GM19099 (cell line): ENCODE data around the gene S100A16.

Experiments used
- POLR2A ChIP-seq: IDR thresholded peaks from 3 replicates; pipeline ENCODE4 v1.6.1; 2011; ENCODE audit warnings: low read depth; ENCODE audit not compliant: insufficient read length; ENCODE audit errors: extremely low read depth

The S100A16 gene

DNA sequence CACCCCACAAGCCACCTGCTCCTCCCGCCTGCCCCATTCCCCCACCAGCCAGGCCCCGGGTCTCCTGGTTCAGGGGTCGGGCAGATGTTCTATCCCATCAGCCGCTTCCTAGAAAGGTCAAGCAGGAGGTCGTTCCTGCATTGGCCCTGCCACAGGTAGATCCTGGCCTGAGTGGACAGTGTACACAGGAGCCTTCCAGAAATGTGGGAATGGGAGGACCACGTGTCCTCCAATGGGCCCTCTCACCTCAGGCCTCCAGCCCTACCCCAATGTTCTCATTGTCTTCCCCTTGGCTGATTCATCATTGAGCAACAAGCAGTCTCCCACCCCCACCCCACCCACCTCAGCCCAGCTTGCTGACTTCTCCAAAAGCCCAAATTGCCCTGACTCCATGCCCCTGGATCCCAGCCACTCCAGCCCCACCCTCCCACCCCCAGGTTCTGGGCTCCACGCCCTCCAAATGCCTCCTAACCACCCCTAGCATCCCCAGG lies 2.1 kb downstream of the S100A16 start:
- TF ChIP-seq POLR2A, result no peak

- no peak for TF ChIP-seq POLR2A
Measured at GRCh38 chr1:153610334-153610733, 2.6 kb downstream of the S100A16 start.

DNA sequence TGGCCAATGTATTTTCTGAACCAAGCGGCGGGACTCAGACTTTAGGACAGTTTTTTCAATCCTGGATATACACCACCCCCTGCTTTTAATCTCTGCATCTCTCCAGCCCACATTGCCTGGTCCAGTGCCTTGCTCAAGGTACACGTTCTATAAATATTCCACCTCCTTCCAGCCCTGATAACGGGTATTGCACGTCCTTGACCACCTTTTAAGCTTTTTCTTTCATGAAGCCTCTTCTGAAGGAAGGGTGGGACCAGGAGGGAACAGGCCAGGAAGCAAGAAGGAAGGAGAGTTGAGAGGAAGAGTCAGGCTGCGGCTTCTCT lies 3.4 kb downstream of the S100A16 start:
- no peak for TF ChIP-seq POLR2A

GRCh38 chr1:153608742-153609584 lies 4.0 kb downstream of the S100A16 start:
- TF ChIP-seq POLR2A, result no peak

GRCh38 chr1:153608089-153608682 lies 4.8 kb downstream of the S100A16 start:
- no peak for TF ChIP-seq POLR2A

- no peak for TF ChIP-seq POLR2A
Measured at GRCh38 chr1:153607381-153607780, 5.6 kb downstream of the S100A16 start.

GRCh38 chr1:153606194-153606593 lies 6.7 kb downstream of the S100A16 start:
- no peak for TF ChIP-seq POLR2A

DNA sequence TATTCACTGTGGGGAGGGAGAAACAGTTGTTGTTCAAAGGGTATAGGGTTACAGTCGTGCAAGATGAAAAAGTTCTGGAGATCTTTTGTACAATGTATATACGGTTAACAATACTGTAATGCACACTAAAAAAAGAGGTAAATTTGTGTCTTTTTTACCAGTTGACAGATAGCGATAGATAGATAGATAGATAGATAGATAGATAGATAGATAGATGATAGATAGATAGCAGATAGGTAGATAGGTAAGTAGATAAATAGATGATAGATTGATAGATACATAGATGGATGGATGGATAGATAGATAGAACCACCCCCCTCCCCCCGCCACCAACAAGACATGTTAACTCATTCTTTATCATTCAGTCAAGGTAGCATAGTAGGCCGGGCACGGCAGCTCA lies 10.2 kb downstream of the S100A16 start:
- TF ChIP-seq POLR2A, result no peak

GRCh38 chr1:153599847-153600246 lies 13.1 kb downstream of the S100A16 start:
- TF ChIP-seq POLR2A, result no peak

GRCh38 chr1:153598309-153599172 lies 14.4 kb downstream of the S100A16 start:
- TF ChIP-seq POLR2A, result peak; percentile 58

DNA sequence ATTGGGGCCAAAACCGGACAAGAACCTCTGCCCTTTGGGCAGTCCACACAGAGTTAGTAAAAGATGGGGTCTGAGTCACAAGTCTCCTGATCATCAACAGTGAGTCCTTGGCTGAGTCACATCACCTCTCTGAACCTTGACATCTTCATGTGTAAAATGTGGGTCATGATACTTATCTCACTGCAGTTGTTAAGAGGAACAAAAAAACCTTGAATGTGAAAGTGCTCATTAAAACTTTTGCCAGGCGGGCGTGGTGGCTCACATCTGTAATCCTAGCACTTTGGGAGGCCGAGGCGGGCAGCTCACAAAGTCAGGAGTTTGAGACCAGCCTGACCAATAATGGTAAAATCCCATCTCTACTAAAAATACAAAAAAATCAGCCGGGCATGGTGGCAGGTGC lies 15.7 kb downstream of the S100A16 start:
- no peak for TF ChIP-seq POLR2A

DNA sequence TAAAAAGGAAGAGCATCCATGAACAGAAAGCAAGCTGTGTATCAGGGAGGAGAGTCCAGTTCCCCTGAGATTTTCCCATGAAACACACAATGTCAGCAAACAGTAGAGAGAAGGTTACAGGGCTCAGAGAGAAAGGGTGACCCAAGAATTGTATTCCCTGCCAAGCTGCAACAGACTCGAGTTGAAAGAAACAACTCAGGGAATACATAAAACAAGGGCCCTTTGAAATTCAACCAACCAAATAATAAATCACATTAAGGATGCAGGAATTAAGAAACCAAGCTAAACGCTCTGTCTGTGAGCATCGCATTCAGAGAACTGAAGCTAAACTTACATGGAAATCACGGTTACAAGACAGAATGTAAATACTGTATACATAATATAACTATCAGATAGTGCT lies 20.2 kb downstream of the S100A16 start:
- no peak for TF ChIP-seq POLR2A

- no peak for TF ChIP-seq POLR2A
Measured at GRCh38 chr1:153588482-153588881, 24.5 kb downstream of the S100A16 start.

DNA sequence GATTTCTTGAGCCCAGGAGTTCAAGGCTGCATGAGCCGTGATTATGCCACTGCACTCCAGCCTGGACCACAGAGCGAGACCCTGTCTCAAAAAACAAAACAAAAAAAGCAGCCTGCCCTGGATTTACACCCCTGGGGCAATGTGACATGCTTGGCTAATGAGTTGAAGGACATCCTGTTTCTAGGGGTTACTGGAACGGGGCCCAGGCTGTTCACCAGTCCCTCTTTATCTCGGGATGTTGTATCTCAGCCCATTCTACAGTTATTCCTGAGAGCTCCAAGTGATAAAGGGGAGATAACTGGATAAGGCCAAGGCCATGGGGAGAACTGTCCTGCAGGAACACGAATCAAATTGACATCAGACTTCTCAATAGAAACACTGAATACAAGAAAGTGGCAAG lies 25.6 kb downstream of the S100A16 start:
- TF ChIP-seq POLR2A, result no peak

DNA sequence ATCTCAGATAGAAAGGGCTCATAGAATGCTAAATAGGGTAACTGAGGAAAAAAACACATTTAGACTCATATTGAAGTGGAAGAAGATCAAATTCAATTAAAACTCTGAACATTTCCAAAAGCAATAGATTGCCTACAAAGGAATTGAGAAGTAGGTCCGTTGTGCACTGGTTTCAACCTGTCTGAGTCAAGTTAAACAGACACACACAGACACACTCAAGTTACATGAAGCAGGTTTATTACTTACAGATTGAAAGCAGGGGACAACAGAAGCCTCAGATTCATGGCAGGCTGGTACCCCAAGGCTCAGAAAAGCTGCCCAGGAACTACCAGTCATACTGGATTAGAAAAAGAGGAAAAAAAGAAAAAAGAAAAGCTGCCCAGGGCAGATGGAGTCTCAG lies 26.6 kb downstream of the S100A16 start:
- no peak for TF ChIP-seq POLR2A

- no peak for TF ChIP-seq POLR2A
Measured at GRCh38 chr1:153585006-153585405, 27.9 kb downstream of the S100A16 start.

DNA sequence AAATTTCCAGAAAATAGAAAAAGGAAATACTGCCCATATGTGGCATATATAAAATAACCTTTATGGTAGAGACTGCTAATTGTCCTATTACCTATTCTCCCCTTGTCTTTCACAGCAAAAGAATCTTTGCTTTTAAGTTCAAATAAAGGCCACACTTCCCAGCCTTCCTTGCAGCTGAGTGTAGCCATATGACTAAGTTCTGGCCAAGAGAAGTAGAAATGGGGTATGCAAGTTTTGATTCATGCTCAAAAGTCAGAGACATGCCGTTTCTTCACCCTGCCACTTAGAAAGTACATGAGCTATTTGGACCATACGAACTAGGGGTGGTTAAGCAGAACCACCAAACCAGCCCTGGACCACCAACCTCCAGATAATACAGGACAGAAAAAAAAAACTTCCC lies 29.0 kb downstream of the S100A16 start:
- TF ChIP-seq POLR2A, result no peak
